Measurements from ENCODE around the gene CEP78.

Gene CEP78

DNA sequence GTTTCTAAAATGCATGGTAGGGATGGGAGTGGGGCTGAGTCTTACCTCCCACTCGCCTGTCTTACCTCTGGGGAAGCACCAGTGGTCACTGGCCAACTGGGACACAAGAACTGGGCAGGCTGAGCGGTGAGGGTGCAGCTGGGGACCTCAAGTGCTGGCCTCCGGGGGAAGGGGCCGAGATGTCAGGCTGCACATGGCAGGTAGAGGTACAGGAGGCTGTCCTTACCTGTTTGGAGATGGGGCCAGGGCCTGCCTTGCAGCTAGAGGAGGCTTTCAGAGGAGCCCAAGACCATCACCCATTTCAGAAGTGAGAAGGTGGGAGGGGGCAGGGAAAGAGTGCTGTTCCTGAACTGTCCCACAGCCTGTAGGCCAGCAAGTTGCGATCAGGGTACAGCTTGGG lies 75.2 kb downstream of the CEP78 start:
- no peak for DNase-seq

DNA sequence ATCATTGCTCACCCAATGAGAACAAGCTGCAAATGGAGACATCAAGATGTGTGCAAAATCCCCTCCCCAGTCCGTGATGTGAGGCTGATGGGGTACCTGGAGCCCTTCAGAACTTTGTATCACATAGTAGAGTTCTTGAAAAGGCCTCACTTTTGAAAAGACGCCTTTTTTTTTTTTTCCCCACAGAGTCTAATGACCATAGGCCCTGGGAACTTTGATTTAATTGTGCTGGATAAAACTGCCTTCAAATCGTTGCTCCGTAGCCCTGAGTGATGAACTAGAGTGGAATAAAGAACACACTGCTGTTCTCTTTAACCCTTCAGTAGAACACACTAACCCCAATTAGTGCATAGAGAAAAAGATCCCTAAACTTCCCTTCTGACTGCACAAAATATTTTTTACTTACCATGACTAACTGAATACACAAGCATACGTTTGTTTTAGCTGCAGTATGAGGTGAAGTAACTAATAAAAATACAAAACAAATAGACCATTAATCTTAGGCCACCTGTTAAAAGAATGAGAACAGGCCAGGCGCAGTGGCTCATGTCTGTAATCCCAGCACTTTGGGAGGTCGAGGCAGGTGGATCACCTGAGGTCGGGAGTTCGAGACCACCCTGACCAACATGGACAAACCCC lies 76.1 kb downstream of the CEP78 start:
- DNase-seq: no peak

DNA sequence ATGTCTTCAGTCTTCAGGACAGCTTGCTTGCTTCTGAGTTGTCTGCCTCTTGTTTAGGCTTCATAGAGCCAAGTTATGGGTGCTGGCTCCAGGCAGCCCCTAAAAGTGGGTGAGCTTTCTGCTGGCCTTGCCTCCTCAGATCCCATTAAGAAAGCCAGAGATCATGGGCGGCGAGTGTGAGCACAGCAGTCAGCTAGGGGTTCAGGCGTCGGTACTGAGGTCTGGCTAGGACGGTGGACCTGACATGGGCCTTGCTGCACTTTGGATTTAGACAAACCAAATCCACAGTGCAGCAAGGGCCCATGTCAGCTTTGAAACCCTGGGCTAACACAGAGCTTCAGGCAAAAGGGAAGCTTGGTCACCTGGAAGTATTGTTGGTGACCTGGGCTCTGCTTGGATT lies 78.7 kb downstream of the CEP78 start:
- no peak for DNase-seq

DNA sequence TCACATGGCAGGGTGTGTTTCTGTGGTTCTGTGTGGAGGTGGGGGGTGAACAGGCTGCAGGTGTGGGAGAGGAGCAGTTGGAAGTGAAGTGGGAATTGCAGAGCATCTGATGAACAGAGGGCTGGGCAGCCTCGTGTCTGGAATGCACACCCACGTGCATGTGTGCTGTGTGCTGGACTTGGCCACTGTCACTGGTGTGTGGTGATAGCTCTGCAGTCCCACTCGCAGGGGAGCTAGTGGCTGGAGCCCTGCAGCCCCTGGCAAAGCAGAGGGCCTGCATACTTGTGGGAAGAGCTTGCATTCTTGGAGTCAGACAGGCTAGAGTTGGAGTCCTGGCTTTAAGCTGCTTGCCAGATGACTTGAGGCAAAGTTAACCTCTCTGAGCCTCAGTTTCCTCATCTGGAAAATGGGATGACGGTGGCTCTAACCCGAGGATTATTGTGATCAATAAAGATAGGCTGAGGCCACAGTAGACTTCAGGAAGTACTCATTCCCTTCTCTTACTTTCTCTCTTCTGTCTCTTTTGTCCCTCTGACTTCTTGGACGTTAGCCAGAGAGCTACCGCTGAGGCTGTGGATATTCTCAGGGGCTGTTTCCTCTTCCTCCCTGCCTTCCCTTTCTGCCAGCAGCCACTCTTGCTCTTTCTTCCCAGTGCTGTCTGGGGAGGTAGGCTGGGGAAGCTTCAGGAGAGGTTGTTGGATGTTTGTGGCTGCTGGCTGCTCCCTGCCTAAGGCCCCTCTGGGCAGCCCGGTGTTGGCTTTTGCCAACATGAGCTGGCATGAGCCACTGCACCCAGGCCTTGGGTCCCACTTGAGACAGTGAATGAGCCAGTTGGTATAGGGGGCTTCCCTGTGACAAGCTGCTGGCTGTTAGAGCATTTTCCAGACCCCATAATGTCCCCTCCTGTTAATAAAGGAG lies 79.3 kb downstream of the CEP78 start:
- DNase-seq: no peak

DNA sequence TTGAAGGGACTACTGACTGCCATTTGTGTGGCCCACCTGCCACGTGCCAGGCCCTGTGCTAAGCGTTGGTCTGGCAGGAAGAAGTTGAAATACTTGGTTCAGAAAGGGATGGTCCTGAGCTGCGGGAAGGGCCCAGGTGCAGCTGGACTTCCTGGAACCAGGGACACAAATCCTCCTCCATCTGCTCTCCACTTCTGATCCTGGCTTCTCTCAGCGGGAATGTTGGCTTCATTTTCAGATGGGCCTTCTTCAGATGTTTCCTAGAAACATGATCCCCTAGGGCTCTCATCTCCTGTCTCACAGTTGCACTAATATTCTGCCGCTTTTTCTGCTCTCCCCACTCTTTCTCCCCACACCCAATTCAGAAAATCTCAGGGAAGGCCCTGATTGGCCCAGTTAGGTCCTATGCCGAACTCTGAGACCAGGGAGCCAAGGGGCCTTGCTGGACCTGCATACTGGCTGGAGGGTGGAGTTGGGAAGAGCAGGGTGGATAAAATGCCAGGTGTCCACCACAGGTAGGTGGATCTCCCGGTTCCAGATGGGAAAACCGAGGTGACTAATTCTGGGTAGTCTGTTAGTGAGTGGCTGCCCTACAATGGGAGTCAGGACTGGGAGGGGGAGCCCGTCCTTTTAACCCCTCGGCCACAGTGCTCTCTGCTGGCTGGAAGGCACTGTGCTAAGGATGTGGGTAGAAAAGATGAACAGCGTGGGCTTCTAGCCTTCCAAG lies 80.5 kb downstream of the CEP78 start:
- no peak for DNase-seq

DNA sequence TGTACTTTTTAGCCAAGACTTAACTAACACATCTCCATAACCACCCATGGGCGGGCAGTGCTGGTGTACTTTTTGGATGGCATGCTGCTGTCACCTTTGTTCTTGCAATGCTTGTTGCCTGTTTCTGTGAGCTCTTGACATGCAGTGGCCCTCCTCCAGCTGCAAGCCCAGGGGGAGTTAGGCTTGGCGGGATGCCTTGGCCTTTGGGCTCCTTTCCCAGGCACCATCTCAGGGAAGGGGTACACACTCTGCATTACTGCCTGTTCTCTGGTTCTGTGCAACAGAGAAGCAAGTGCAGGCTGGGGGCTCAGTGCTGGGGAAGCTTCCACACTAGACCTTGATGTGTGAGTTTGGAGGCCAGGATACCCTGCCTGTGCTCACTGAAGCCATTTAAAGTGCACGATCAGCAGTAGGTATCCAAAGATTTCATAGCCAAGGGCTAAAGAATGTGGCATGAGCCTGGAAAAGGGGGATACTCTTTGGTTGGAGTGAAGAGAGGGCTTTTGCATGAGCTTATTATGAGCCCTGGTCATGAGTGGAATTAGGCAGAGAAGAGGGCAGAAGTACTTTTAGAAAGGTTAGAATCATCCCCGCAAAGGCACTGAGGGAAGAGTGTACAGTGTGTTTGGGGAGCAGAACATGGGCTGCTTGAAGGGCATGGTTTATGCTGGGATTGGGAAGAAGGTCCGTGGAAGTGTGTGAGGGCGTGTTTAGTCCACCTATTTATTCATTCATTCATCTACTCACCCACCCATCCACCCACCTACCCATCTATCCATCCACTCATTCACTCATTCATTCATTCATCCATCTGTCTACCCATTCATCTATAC lies 83.5 kb downstream of the CEP78 start:
- no peak for DNase-seq

DNA sequence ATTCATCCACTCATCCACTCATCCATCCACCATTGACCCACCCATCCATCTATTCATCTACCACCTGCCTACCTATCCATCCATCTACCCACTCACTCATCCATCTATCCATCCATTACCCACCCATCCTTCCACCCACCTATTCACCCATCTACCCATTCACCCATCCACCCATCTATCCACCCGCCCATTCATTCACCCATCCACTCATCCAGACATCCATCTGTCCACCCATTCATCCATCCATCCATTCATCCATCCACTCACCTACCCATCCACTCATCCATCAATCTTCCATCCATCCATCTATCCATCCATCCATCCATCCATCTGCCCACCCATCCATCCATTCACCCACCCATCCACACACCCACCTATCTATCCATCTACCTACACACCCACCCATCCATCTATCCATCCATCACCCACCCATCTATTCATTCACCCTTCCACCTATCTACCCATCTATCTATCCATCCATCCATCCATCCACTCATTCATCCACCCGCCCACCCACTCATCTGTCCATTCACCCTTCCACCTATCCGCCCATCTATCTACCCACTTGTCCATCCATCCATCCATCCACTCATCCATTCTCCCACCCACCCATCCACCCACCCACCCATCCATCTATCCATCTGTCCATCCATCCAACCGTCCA lies 84.3 kb downstream of the CEP78 start:
- DNase-seq: no peak

DNA sequence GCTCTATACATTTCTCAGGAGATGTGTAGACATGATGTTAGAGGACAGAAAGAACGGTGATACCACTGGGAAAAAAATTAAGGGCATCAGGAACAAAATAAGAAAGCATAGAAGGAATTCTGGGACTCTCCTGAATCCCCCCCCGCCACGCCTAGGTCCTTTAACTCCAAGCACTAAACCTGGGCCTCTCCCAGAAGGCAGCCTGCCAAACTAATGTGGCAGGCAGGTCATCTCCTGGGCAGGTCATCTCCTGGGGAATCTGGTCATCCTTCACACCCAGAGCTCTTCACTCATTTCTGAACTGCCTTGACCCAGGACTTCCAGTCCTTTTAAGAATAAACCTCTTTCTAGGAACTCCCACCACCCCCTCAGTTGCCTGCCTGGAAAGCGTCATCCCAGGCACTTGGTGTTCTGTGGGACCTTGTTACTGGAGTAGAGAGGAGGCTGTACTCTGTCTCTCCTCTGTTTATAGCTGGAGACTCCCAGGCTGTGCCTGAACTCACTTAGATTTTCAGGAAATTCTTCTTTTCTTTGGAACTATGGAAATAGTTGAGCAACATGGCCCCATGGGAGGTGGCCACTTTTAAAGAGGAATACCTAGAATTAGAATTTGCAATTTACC lies 85.1 kb downstream of the CEP78 start:
- DNase-seq: no peak

DNA sequence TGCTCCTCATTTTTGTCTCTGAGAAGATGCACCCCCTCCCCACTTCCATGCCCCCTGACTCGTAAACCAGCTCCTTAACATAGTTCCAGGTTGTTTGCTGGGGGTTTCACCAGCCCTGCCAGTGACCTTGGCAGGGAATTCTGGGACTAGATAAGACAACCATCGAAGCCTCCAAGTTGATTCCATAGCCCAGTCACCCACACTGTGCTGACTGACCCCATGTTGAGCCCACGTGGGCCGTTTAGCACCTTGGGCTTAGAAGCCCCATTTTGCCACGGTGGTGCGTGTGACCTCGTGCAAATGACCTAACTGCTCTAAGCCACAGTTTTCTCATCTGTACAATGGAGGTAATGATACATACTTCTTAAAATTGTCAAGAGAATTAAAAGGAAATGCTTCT lies 85.6 kb downstream of the CEP78 start:
- DNase-seq: no peak

DNA sequence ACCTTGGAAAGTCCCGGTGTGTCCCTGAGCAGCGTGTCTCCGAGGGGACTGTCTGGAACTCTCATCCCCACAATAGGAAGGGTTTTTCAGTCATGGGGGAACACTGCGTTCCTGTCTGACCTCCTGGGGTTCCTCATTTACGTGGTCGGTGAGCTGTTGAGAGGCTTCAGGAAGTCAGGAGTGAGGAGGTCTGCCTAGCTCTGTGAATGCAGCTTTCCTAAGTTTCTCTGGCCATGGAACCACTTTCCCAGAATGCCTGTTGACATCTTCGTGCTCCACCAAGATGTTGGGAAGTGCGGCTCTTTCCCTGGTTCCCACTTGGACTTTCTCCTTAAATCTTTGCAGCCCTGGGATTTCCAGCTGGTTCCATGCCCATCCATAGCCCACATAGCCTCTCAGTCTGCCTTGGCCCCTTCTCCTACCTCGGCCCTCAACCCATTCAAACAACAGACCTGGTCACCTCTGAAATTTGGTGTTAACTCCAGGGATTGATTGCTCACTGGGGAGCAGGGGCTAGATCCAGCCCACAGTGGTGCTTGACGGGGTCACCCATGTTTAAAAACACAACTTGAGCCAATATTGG lies 88.3 kb downstream of the CEP78 start:
- DNase-seq: no peak

DNA sequence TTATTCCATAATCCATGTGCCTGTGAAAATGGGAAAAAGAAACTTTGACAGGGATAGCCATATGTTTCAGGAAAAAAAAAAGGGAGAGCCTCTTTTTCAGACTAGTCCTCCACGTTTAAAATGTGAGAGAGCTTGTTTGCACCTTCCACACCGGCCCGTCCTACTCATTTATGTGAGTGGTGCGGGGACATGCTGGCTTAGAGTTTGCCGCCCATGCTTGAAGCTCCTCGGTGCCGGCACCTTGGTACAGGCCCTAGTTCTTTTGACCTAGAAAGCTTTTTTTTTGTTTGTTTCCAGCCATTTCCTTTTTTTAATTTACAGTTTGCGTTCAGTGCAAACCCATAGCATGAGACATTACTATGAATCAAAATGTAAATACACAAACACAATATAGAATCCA lies 88.8 kb downstream of the CEP78 start:
- DNase-seq: no peak

DNA sequence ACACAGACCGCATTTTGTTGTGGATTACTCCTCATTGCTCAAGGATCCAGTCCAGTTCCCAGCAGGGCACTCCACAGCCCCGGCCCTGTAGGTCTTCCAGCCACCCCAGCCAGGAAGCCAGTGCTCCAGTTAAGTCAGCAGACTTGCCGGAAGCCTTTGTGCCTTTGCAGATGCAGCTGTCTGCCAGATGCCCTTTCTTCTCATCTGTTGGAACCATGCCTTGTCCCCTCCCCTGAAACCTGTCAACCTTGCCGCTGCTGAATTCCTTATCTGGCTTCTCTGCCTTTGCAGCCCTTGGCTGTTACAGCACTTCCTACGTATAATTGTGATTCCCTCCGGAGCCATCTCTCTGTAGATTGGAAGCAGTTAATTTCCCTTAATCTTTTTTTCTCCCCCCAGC lies 89.5 kb downstream of the CEP78 start:
- DNase-seq: no peak

DNA sequence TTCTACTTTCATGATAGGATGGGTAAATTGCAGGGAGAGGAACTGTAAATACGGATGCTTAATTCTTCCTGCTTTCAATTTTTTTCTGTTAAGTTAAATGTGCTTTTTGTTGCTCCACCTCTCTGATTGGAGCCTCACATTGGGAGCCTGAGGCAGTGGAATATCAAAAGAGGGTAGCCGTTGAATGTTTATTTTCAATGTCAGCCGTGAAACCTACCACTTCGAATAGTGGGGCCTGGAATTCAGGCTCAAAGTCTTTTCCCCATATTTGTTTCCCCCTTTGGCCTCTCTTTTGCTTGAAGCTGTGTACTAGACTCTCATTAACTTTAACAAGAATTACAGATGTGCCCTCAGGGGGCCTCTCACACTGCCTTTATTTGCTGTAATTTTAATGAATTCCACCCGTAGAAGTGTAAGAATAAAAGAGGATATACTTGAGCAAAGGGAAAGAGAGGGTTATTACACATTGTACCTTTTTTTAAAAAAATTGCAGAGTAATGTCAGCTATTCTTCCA lies 90.0 kb downstream of the CEP78 start:
- DNase-seq: no peak

DNA sequence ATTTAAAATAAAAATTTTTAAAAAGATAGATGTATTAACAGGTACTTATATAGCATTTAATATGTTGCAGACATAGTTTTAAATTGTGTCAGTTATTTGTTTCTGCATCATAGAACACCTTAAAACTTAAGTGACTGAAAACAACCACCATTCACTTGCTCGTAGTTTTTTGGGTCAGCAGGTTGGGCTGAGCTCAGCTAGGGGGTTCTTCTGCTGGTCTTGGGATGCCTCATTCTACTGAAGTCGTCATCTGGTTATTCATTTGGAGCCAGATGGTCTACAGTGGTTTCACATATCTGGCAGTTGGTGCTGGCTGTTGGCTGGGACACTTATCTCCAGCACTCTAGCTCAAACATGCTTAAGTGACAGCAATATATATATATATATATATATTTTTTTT lies 90.7 kb downstream of the CEP78 start:
- no peak for DNase-seq

All from DMS153 (cell line).